ENCODE data around the gene METTL8.

Gene METTL8

GRCh38 chr2:171459498-171459897 is 25.7 kb upstream of the METTL8 start:
- H4K20me1 ChIP-seq (ENCODE audit: insufficient read depth, low read length, poor library complexity, severe bottlenecking): no peaks in the 10 kb centered on the region
- H3K4me2 ChIP-seq (ENCODE audit: low read depth, low read length, poor library complexity, severe bottlenecking): no peak overlapping the region
- H3K4me1 ChIP-seq (ENCODE audit: insufficient read depth, low read length, poor library complexity, severe bottlenecking): no peaks in the 10 kb centered on the region
- H3K9me3 ChIP-seq (ENCODE audit: insufficient read depth, low read depth, low read length): no peaks in the 10 kb centered on the region
- no peaks in the 10 kb centered on the region; the same call in 1 of the 2 replicates for H3K79me2 ChIP-seq (ENCODE audit: insufficient read depth, low read length)
- H3K36me3 ChIP-seq (ENCODE audit: insufficient read depth, low read length): peaks cover 28% of the 10 kb centered on the region
- H3K27me3 ChIP-seq (ENCODE audit: insufficient read depth, low read length, poor library complexity, severe bottlenecking): no peaks in the 10 kb centered on the region
- no peak overlapping the region for H3K9ac ChIP-seq (ENCODE audit: low read depth, low read length, poor library complexity, severe bottlenecking)
- H2AFZ ChIP-seq (ENCODE audit: low read length): no peak overlapping the region
- TF ChIP-seq CTCF (conservative IDR thresholded peaks at IDR 0.05; ENCODE audit: low read length) (no peak), EZH2phosphoT487 (IDR thresholded peaks at IDR 0.05; ENCODE audit: borderline replicate concordance) (no peak)
- no peaks in the 10 kb centered on the region for H3F3A ChIP-seq (ENCODE audit: low read depth)
- no peak overlapping the region for H3K4me3 ChIP-seq (ENCODE audit: low read length, poor library complexity, severe bottlenecking)
- H3K9me2 ChIP-seq (replicated peaks; ENCODE audit: low read depth, low read length): no peaks in the 10 kb centered on the region

GRCh38 chr2:171452773-171453172 is 19.0 kb upstream of the METTL8 start:
- Histone ChIP-seq H3F3A (ENCODE audit: low read depth) (no peaks in the 10 kb centered on the region), H2AFZ (ENCODE audit: low read length) (no peak overlapping the region), H3K9me3 (ENCODE audit: insufficient read depth, low read depth, low read length) (no peaks in the 10 kb centered on the region), H3K4me1 (ENCODE audit: insufficient read depth, low read length, poor library complexity, severe bottlenecking) (no peaks in the 10 kb centered on the region), H3K27me3 (ENCODE audit: insufficient read depth, low read length, poor library complexity, severe bottlenecking) (no peaks in the 10 kb centered on the region), H3K79me2 (ENCODE audit: insufficient read depth, low read length) (no peaks in the 10 kb centered on the region; the same call in 1 of the 2 replicates), H3K36me3 (ENCODE audit: insufficient read depth, low read length) (peaks cover 45% of the 10 kb centered on the region; the same call in 1 of the 2 replicates), H3K9ac (ENCODE audit: low read depth, low read length, poor library complexity, severe bottlenecking) (no peak overlapping the region), H3K9me2 (replicated peaks; ENCODE audit: low read depth, low read length) (no peaks in the 10 kb centered on the region), H3K4me3 (ENCODE audit: low read length, poor library complexity, severe bottlenecking) (no peak overlapping the region), H3K4me2 (ENCODE audit: low read depth, low read length, poor library complexity, severe bottlenecking) (no peak overlapping the region), H4K20me1 (ENCODE audit: insufficient read depth, low read length, poor library complexity, severe bottlenecking) (no peaks in the 10 kb centered on the region)
- TF ChIP-seq CTCF (conservative IDR thresholded peaks at IDR 0.05; ENCODE audit: low read length): no peak
- TF ChIP-seq EZH2phosphoT487 (IDR thresholded peaks at IDR 0.05; ENCODE audit: borderline replicate concordance): no peak

GRCh38 chr2:171451074-171451473 is 17.3 kb upstream of the METTL8 start:
- Histone ChIP-seq H3K4me1 (ENCODE audit: insufficient read depth, low read length, poor library complexity, severe bottlenecking) (no peaks in the 10 kb centered on the region), H3K9me2 (replicated peaks; ENCODE audit: low read depth, low read length) (no peaks in the 10 kb centered on the region), H4K20me1 (ENCODE audit: insufficient read depth, low read length, poor library complexity, severe bottlenecking) (no peaks in the 10 kb centered on the region), H3K4me3 (ENCODE audit: low read length, poor library complexity, severe bottlenecking) (no peak overlapping the region), H3K36me3 (ENCODE audit: insufficient read depth, low read length) (peaks cover 46% of the 10 kb centered on the region; the same call in 1 of the 2 replicates), H3K27me3 (ENCODE audit: insufficient read depth, low read length, poor library complexity, severe bottlenecking) (no peaks in the 10 kb centered on the region), H3F3A (ENCODE audit: low read depth) (no peaks in the 10 kb centered on the region), H3K9me3 (ENCODE audit: insufficient read depth, low read depth, low read length) (no peaks in the 10 kb centered on the region), H2AFZ (ENCODE audit: low read length) (no peak overlapping the region), H3K4me2 (ENCODE audit: low read depth, low read length, poor library complexity, severe bottlenecking) (no peak overlapping the region), H3K9ac (ENCODE audit: low read depth, low read length, poor library complexity, severe bottlenecking) (no peak overlapping the region), H3K79me2 (ENCODE audit: insufficient read depth, low read length) (no peaks in the 10 kb centered on the region)
- no peak for TF ChIP-seq CTCF (conservative IDR thresholded peaks at IDR 0.05; ENCODE audit: low read length)
- TF ChIP-seq EZH2phosphoT487 (IDR thresholded peaks at IDR 0.05; ENCODE audit: borderline replicate concordance): no peak
